Raji (cell line): ENCODE results near the gene NWD2.

ENCODE experiments used
- POLR2A ChIP-seq: IDR thresholded peaks from 2 replicates; pipeline ENCODE4 v1.6.1; 2011; ENCODE audit warnings: low read depth, low read length, control low read depth; ENCODE audit not compliant: insufficient read depth

NWD2 gene

DNA sequence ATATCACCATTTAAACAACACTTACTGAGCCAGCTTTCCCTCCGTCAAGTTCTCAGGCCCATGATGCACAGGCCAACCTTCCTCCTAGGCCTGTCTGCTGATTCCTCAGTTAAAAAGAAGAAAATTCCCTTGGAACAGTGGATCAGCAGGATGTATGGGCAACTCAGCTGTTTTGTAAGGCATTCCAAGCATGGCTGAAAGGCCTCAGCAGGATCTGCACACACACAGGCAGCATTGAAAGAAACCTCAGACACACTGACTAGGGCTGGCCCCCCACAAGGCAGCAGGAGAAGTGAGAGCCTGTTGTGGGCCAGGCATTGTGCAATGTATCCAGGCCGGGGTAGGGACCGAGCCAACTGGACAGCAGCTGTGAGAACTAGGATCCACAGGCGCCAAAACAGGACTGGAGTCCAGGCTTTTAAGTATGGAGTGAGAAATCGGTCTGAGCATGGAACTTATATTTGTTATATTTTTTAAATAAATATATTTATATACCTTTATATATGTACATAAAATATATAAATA, 171.4 kb downstream of the NWD2 start:
- no peak for TF ChIP-seq POLR2A

DNA sequence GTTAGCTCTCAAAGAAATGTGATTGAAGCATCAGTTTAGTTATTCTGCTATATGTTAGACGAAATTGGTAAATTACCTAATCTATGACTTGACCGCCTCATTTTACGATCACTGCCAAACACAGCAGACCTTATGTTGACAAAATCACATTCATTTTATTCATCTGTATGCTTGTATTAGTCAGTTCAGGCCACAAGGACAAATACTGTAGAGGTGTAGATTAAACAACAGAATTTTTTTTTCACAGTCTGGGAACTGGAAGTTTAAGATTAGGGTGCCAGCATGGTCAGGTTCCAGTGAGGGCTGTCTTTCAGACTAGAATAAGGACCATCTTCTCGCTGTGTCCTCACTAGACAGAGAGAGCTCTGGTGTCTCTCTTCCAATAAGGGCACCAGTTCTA, 177.1 kb downstream of the NWD2 start:
- no peak for TF ChIP-seq POLR2A

DNA sequence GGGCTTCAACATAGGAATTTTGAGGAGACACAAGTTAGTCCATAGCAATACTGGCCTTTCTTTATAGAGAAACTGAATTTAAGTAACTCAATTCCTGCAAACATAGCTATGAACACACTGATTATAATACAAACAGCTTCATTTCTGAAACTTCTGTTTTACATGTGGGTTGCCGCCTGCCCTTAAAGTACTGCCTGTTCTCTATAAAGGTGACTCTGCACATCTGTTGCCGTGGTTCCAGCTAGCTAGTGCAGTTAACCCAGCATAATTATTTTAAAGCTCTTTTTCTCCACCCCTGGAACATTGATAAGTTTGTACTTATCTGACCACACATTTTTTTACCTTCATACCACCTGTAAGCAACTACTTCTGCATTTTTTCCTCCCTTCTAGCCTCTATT, 177.6 kb downstream of the NWD2 start:
- no peak for TF ChIP-seq POLR2A

DNA sequence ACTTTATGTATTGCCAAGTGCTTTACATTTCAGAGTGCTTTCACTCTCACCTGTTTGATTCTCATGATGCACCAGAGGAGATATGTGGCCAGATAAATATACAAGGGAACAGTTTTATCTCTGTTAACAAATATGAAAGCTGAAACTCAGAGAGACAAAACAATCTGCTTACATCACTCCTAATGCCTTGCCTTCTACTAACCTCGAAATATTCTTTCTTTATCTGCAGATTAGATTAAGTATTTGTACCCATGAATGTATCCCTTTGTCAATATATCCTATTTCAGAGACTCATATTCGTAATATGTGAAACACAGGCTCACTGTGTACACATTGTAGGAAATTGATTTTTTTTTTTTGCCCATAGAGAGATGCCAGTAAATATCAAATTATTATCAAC, 178.1 kb downstream of the NWD2 start:
- no peak for TF ChIP-seq POLR2A

DNA sequence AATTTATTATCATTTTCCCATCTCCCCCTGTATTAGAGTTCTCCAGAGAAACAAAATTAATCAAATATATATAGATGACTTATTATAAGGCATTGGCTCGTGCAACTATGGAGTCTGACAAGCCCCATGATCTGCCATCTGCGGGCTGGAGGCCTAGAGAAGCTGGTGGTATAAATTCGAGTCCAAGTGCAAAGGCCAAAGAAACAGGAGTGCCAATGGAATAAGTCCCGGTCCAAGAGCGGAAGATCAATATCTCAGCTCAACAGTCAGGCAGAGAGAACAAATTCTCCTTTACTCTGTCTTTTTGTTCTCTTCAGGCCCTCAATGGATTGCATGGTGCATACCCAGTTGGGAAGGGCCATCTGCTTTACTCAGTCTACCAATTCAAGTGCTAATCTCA, 178.8 kb downstream of the NWD2 start:
- no peak for TF ChIP-seq POLR2A

DNA sequence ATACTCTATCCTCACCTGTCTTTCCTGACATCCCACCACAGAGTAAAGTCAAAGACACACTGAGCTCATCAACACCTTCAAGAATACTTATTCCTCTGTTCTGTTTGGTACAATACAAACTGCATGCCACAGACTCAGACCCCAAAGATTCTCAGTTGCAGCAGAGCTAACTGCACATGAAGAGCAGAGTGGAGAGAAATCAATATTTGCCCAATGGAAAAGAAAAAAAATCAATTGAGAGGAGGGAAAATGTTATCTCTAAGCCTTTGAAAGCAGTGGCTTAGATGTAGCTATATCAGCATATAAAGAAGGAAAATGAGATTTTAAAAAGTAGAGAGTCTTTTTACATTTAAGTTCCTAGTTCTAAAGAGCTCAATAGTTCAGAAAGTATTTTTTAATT, 180.2 kb downstream of the NWD2 start:
- TF ChIP-seq POLR2A, result no peak

DNA sequence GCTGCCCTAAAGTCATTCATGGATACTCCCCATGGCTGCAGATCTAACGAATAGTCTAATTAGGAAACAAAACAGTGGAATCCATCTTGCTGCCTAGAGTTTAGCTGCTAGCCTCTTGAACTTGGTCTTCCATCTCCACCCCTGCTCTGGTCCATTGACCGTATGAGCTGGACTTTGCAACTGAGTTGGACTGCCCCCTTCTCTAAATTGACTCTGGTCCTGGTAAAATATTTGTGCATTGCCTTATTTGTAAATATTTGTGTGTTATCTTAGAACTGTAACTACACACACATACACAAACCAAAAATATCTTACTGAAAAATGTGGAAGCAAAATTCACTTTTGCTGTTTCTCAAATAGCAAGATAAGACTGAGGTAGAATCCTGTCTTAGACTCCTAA, 181.3 kb downstream of the NWD2 start:
- no peak for TF ChIP-seq POLR2A

DNA sequence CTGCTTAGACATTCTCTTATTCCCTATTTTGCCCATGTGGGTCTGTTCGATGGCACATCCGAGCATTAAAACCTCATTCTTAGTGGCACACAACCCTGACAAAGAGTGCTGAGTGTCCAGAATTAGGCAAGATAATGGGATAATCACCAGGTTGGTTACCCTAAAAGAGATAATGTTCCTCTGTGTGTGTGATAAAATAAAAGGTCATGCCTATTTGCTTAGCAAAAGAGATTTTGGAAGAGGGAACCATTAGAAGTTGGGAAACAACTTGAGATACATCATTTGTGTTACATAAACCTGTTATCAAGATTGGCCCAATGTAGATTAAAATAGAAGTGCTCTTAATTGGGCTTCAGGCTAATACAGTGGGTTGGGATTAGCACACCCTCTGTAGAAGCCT, 182.7 kb downstream of the NWD2 start:
- TF ChIP-seq POLR2A, result no peak

DNA sequence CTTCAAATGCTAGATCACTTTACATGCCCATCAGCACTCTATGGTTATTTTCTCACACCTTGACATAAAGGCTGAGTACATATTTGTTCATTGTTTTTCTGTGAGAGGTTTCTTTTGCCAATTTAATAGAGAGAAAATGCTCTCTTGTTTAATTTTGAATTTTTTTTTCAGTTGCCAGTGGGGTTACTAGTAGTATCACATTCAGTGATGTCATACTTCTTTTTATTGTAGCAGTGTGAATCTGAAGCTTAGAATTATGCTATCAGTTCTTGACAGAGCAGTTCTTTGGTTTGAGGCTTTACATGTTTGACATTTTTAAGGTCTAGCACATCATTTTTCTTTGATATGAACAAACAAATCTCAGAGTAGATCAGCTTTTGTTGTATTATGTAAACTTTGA, 185.4 kb downstream of the NWD2 start:
- TF ChIP-seq POLR2A, result no peak

DNA sequence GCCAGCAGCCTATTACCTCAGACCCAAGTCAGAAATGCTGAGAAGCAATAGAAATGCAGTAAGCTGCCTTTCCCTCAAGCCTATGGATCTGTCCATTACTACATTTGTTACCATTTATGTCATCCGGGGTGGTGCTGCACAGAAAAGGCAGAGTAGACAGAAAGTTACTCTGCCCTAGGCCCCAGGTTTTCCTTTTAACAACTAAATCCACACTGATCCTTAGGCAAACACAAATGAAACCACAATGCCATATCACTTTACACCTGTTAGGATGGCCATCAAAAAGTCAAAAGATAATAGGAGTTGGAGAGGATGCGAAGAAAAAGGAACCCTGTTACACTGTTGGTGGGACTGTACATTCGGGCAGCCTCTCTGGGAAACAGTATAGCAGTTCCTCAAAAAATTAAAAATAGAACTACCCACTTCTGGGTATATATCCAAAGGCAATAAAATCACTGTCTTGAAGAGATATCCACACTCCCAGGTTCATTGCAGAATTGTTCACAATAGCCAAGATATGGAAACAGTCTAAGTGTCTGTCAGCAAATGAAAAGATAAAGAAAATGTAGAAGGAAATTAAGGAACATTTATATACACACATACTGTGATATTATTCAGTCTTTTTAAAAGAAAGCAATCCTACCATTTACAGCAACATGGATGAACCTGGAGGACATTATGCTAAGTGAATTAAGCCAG, 186.3 kb downstream of the NWD2 start:
- no peak for TF ChIP-seq POLR2A

DNA sequence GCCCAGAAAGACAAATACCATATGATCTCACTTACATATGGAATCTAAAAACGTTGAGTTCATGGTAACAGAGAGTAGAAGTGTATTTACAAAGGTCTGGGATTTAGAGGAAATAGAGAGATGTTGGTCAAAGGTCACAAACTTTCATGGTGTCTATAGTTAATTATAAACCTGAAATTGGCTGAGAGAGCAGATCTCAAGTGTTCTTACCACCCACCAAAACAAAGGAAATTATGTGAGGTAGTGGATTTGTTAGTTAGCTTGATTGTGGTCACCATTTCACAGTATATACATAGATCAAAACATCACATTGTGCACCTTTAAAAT, 186.8 kb downstream of the NWD2 start:
- no peak for TF ChIP-seq POLR2A

DNA sequence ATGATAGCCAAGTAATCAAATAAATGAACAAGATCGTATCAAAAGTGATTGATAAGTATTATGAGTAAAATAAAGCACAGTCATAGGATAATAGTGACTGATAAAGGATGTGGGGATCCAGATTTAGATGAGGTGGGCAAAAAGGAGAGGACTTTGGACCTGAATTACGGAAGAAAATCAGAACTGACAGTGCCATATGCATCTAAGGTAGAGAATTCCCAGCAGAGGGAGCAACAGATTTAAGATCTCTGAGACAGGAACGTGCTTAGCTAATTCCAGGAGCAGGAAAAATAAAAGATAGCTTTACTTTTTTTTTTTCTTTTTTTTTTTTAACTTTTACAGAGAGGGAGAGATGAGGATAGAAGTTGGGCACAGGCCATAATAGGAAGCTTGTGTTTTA, 189.9 kb downstream of the NWD2 start:
- TF ChIP-seq POLR2A, result no peak

DNA sequence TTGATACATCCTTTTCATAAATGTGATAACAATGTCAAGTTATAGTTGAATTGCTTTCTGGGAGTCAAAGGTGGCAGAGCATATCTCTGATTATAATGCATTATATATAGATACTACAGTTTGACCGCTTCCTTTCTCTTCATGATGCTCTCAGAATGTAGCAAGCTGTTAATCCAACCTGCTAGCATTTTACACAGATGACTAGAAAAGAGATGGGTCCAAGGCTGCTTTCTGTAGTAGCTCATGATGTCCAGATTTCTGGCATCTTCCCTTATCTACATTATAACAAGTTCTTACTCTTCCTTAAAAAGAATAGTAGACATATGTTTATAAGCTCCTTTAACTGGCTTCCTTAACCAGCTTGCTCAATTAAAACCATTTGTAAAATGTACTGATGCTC, 192.0 kb downstream of the NWD2 start:
- TF ChIP-seq POLR2A, result no peak

DNA sequence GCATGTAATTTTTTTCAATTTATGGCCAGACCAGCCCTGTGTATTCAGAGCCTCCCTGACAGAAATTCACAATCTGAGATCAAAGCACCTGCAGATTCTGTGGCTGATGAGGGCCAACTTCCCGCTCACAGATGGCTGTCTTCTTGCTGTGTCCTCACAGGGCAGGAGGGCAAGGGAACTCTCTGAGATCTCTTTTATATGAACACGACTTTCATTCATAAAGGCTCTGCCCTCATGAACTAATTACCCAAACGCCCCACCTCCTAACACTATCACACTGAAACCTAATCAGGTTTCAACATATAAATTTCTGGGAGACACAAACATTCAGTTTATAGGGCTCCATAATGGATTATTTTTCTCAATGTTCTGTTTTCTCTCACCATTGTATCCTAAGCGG, 192.6 kb downstream of the NWD2 start:
- TF ChIP-seq POLR2A, result no peak

DNA sequence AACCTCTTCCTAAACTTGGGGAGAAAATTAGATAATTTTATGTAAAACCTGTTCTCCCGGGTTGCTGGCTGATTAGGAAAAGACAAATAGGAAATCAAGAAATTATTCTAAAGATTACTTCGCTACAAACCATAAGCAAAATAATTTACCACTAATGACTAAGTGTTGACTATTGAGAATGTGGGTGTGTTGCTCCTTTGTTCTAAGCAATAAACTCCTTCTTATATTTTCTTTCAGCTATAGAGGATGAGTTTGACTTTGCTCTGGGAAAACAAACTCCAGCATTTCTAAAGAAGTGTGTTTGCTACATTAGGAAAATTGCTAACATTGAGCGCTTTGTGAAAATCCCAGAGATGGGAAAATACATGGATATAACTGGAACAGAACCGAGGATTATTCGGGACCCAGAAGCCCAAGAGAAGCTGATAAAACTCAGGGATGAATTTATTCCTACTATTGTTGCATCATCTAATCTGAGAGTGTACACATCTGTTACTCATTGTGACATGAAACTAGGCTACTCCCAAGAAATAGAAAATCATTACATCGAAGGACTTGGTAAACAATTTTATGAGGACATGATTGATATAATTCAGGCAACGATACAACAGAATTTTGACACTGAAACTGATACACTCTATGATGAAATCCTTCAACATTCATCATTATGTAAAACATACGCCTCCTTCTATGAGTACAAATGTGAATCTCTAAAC, 194.2 kb downstream of the NWD2 start:
- TF ChIP-seq POLR2A, result no peak

DNA sequence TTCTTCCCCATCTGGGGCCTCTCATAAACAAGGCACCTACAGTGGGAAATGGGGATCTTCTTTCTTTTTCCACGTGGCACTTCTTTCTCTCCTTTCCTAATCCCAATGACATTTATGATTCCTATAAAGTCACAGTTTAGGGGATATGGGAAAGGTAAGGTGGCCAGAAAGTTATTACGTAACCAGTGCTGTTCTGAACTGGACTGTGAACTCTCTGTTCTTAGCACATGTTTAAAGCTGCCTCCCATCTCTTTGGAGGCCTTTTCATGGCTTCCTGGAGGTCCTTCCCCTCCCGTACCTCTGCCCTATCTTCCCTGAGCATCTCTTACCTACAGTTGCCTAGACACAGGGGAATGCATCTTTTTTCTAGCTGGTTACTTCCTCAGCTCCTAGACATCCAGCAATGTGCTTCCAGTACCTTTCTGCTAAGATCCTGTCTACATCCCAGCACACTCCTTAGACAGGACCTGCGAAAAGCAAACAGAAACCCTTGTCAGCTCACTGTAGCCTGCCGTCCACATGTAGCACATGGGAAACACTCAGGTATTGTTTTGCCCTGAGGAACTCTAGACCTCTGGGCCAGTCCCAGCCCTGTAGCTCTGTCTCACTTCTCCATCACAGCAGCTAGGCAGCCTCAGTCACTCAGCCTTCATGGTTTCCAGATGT, 195.4 kb downstream of the NWD2 start:
- no peak for TF ChIP-seq POLR2A

DNA sequence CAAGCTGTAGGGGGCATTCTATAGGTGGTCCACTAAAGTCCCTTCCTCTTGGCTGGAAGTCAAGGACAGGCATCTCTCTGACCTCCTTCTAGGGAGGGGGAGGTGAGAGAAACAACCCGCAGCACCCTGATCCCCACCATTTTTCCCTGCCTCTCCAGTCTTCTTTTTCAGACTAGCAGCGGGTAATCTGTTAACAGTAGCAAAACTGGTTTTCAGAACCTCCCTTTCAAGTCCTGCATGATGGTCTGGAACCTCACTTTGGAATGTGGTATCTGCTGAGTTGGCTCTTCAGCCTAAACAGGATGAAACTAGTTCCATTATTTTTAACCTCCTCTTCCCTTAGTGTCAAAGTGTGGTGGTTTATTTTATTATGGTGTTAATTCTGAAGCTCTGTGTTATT, 196.0 kb downstream of the NWD2 start:
- TF ChIP-seq POLR2A, result no peak
